ENCODE results near the gene CENPP.

CENPP gene

GRCh38 chr9:92429836-92430235 is 104.1 kb downstream of the CENPP start:
- no peak for DNase-seq

- peak; percentile 49 for DNase-seq
Measured at GRCh38 chr9:92432350-92432749, 106.6 kb downstream of the CENPP start.

GRCh38 chr9:92432972-92433548 is 107.3 kb downstream of the CENPP start:
- DNase-seq = no peak

- DNase-seq = no peak
Measured at GRCh38 chr9:92435263-92435662, 109.5 kb downstream of the CENPP start.

- DNase-seq = no peak
Measured at GRCh38 chr9:92438900-92439526, 113.3 kb downstream of the CENPP start.

- DNase-seq = no peak
Measured at GRCh38 chr9:92439921-92440750, 114.4 kb downstream of the CENPP start.

GRCh38 chr9:92440751-92441046 is 114.9 kb downstream of the CENPP start:
- no peak for DNase-seq

- peak; percentile 48 for DNase-seq
Measured at GRCh38 chr9:92444841-92445240, 119.1 kb downstream of the CENPP start.

GRCh38 chr9:92446536-92446935 is 120.8 kb downstream of the CENPP start:
- no peak for DNase-seq

- DNase-seq = no peak
Measured at GRCh38 chr9:92455217-92455616, 129.5 kb downstream of the CENPP start.

- no peak for DNase-seq
Measured at GRCh38 chr9:92457576-92457975, 131.8 kb downstream of the CENPP start.

GRCh38 chr9:92463387-92463786 is 137.6 kb downstream of the CENPP start:
- no peak for DNase-seq

- DNase-seq = no peak
Measured at GRCh38 chr9:92463984-92464383, 138.2 kb downstream of the CENPP start.

GRCh38 chr9:92467041-92467440 is 141.3 kb downstream of the CENPP start:
- DNase-seq = no peak

- DNase-seq = no peak
Measured at GRCh38 chr9:92467511-92467910, 141.8 kb downstream of the CENPP start.

GRCh38 chr9:92468206-92468605 is 142.5 kb downstream of the CENPP start:
- DNase-seq = no peak

- no peak for DNase-seq
Measured at GRCh38 chr9:92474587-92474986, 148.8 kb downstream of the CENPP start.

GRCh38 chr9:92476962-92477361 is 151.2 kb downstream of the CENPP start:
- no peak for DNase-seq

GRCh38 chr9:92478783-92479182 is 153.0 kb downstream of the CENPP start:
- DNase-seq = no peak

- DNase-seq = no peak
Measured at GRCh38 chr9:92479346-92479745, 153.6 kb downstream of the CENPP start.

- no peak for DNase-seq
Measured at GRCh38 chr9:92480291-92480771, 154.6 kb downstream of the CENPP start.

- no peak for DNase-seq
Measured at GRCh38 chr9:92480986-92481633, 155.4 kb downstream of the CENPP start.

GRCh38 chr9:92482329-92482728 is 156.6 kb downstream of the CENPP start, which contains the start of gene ASPN:
TSS of gene ASPN (minus strand) at chr9:92482506.
- DNase-seq = no peak

- no peak for DNase-seq
Measured at GRCh38 chr9:92482805-92483204, 157.1 kb downstream of the CENPP start.

All from NCI-H2171 (cell line).